GM12878 (cell line): ENCODE measurements around the gene SLC25A42.

ENCODE experiments used
- BACH1 ChIP-seq: fragments of 450-650 bp; IDR thresholded peaks from 2 replicates; pipeline ENCODE4 v1.6.1; 2017; ENCODE audit warnings: mild to moderate bottlenecking, borderline replicate concordance
- CREB1 ChIP-seq: IDR thresholded peaks from 2 replicates; pipeline ENCODE4 v1.6.1; 2012; ENCODE audit warnings: low read depth, mild to moderate bottlenecking, inconsistent platforms
- CTCF ChIP-seq, 3 experiments: IDR thresholded peaks in 2 of 3; conservative IDR thresholded peaks in 1 of 3; 2 replicates each; pipeline ENCODE4 v1.5.1; 2011; ENCODE audit warnings: low read depth in 3 of 3, low read length in 3 of 3, mild to moderate bottlenecking in 3 of 3, control low read depth in 2 of 3, moderate library complexity in 2 of 3, inconsistent platforms in 1 of 3, mixed read lengths in 1 of 3; ENCODE audit not compliant: control insufficient read depth in 2 of 3, insufficient read depth in 1 of 3; ENCODE audit errors: extremely low read depth in 1 of 3
- JUND ChIP-seq: IDR thresholded peaks from 2 replicates; pipeline ENCODE4 v1.6.1; 2012; ENCODE audit warnings: low read depth, mild to moderate bottlenecking, low read length, improper control_type of control experiment, moderate library complexity
- POLR2A ChIP-seq: IDR thresholded peaks from 2 replicates; pipeline ENCODE4 v1.6.1; 2011; ENCODE audit warnings: low read depth, mild to moderate bottlenecking, low read length
- POLR2AphosphoS5 ChIP-seq: IDR thresholded peaks from 2 replicates; pipeline ENCODE4 v1.6.1; 2011; ENCODE audit warnings: mild to moderate bottlenecking, low read length, inconsistent platforms
- SP1 ChIP-seq: IDR thresholded peaks from one replicate; pipeline ENCODE4 v1.6.1; 2011; ENCODE audit warnings: low read depth, low read length
- TARDBP ChIP-seq: IDR thresholded peaks from 2 replicates; pipeline ENCODE4 v1.6.1; 2016; ENCODE audit warnings: borderline replicate concordance
- TBL1XR1 ChIP-seq: IDR thresholded peaks from 2 replicates; pipeline ENCODE4 v1.6.1; 2012; ENCODE audit warnings: low read depth, low read length, improper control_type of control experiment
- USF2 ChIP-seq: IDR thresholded peaks from 2 replicates; pipeline ENCODE4 v1.6.1; 2011; ENCODE audit warnings: low read depth, low read length, improper control_type of control experiment, borderline replicate concordance
- ZNF207 ChIP-seq: fragments of 450-650 bp; IDR thresholded peaks from 2 replicates; pipeline ENCODE4 v1.6.1; 2014; ENCODE audit warnings: antibody characterized with exemption, mild to moderate bottlenecking, borderline replicate concordance
- ZZZ3 ChIP-seq: IDR thresholded peaks from 2 replicates; pipeline ENCODE4 v1.6.1; 2011; ENCODE audit warnings: low read depth; ENCODE audit not compliant: control insufficient read depth, insufficient read length

DNA sequence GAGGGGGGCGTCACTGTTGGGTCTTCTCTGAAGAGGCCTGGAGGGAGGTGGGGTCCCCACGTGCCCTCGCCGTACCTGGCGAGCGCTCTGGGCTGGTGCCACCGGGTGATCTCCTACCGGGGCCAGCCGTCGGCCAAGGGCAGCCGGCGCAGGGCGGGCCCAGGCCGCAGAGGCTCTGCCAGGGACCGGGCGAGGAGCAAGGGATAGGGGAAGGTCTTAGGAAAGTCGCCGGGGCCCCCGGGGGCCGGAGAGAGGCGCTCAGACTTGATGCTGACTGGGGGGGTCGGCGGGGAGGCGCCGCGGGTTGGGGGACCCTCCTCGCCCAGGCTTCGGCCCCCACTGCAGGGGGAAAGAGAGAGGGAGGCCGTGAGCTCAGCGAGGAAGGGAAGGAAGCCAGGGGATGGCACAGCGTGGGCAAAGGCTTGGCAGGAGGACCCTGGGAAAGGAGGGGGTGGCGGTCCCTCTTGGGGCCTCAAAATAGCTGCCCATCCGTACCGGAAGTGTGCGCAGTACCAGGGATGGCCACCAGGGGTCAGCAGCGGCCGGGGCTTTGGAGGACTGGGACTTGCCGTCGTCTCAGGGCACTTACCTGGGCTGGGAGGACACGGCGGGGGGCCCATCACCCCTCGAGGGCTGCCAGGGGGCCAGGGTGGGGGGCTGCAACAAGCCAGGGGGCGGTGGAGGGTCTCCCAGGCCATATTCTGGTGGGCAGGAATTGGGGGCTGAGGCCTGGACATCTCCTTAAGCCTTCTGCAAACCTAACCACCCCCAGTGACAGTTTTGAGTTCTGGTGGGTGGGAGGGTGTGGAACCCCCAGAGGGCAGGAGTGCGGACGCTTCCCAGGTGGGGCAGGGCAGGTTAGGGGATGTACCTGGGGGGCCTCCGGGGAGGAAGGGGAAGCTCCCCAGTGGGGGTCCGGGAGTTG, 82.2 kb downstream of the SLC25A42 start:
- TF ChIP-seq JUND = no peak
- peak; percentile 36; the same call in 1 of the 2 replicates for TF ChIP-seq POLR2A
- no peak for TF ChIP-seq ZNF207
- TF ChIP-seq CTCF (IDR thresholded peaks at IDR 0.05 in 2 of 3, conservative IDR thresholded peaks at IDR 0.05 in 1 of 3; ENCODE audit: control insufficient read depth in 2 of 3, extremely low read depth in 1 of 3, insufficient read depth in 1 of 3, low read depth in 3 of 3, low read length in 3 of 3) = peak; percentile 89 to 98 (median 94)
- TF ChIP-seq CREB1 = no peak
- TF ChIP-seq TBL1XR1 = no peak
- TF ChIP-seq TARDBP = no peak
- no peak for TF ChIP-seq BACH1
- TF ChIP-seq SP1 = no peak
- TF ChIP-seq POLR2AphosphoS5 = no peak
- TF ChIP-seq ZZZ3 = no peak
- TF ChIP-seq USF2 = no peak
